ENCODE data around the gene MYH13.

The MYH13 gene

GRCh38 chr17:10339051-10339450 is 33.8 kb downstream of the MYH13 start:
- FAIRE-seq: no peak

- FAIRE-seq: no peak
Measured at GRCh38 chr17:10337976-10338375, 34.8 kb downstream of the MYH13 start.

GRCh38 chr17:10337136-10337535 is 35.7 kb downstream of the MYH13 start:
- no peak for FAIRE-seq

- FAIRE-seq: no peak
Measured at GRCh38 chr17:10336393-10336792, 36.4 kb downstream of the MYH13 start.

- FAIRE-seq: no peak
Measured at GRCh38 chr17:10332515-10332914, 40.3 kb downstream of the MYH13 start.

GRCh38 chr17:10328971-10329923 is 43.6 kb downstream of the MYH13 start:
- no peak for FAIRE-seq

GRCh38 chr17:10328206-10328605 is 44.6 kb downstream of the MYH13 start:
- no peak for FAIRE-seq

- no peak for FAIRE-seq
Measured at GRCh38 chr17:10327640-10328039, 45.2 kb downstream of the MYH13 start.

GRCh38 chr17:10325031-10325695 is 47.6 kb downstream of the MYH13 start:
- no peak for FAIRE-seq

- FAIRE-seq: no peak
Measured at GRCh38 chr17:10323812-10324610, 48.8 kb downstream of the MYH13 start.

GRCh38 chr17:10318535-10318934 is 54.3 kb downstream of the MYH13 start:
- no peak for FAIRE-seq

- no peak for FAIRE-seq
Measured at GRCh38 chr17:10317543-10317834, 55.3 kb downstream of the MYH13 start.

- FAIRE-seq: no peak
Measured at GRCh38 chr17:10316801-10317542, 55.8 kb downstream of the MYH13 start.

GRCh38 chr17:10314329-10314728 is 58.5 kb downstream of the MYH13 start:
- FAIRE-seq: no peak

- FAIRE-seq: no peak
Measured at GRCh38 chr17:10313037-10313672, 59.7 kb downstream of the MYH13 start.

- no peak for FAIRE-seq
Measured at GRCh38 chr17:10311131-10311530, 61.7 kb downstream of the MYH13 start.

GRCh38 chr17:10309003-10309974 is 63.5 kb downstream of the MYH13 start:
- no peak for FAIRE-seq

GRCh38 chr17:10306585-10306984 is 66.2 kb downstream of the MYH13 start:
- FAIRE-seq: no peak

- FAIRE-seq: no peak
Measured at GRCh38 chr17:10305398-10305797, 67.4 kb downstream of the MYH13 start.

GRCh38 chr17:10304758-10305300 is 68.0 kb downstream of the MYH13 start:
- no peak for FAIRE-seq

GRCh38 chr17:10297691-10298090 is 75.1 kb downstream of the MYH13 start:
- no peak for FAIRE-seq

Data from G401.6 (cell line).